ENCODE measurements around the gene RALGAPB. TPM values are rescaled to one million over a fixed set of nuclear protein-coding genes. Genes with fewer than 3 reads are reported as not detected.
A peak's percentile ranks its signal among the peaks of the same experiment; 100 is the strongest.
"Not testable (repeated sequence)": the region's sequence is repeated elsewhere in the genome, so short reads cannot be mapped to it uniquely, and the experiment has no call there.

The RALGAPB gene
- total RNA-seq (2014; rRNA removed; shearing (Covaris generic)): 18.4 and 20.0 TPM in 2 replicates

GRCh38 chr20:38472513-38473366 lies at the start of gene RALGAPB:
Gene RALGAPB, plus strand, starts transcription at chr20:38472843. Its CDS starts 15,590 bp downstream, at chr20:38488433.
- DNase-seq (ENCODE audit: low spot score): peak; percentile 100

GRCh38 chr20:38423541-38423940 lies 49.1 kb upstream of the RALGAPB start:
- DNase-seq (ENCODE audit: low spot score): no peak

GRCh38 chr20:38424401-38424800 lies 48.2 kb upstream of the RALGAPB start:
- DNase-seq (ENCODE audit: low spot score): no peak

- no peak for DNase-seq (ENCODE audit: low spot score)
Observed at GRCh38 chr20:38426006-38426897, 46.4 kb upstream of the RALGAPB start.

GRCh38 chr20:38427655-38428023 lies 45.0 kb upstream of the RALGAPB start:
- DNase-seq (ENCODE audit: low spot score): no peak

GRCh38 chr20:38428800-38429199 lies 43.8 kb upstream of the RALGAPB start:
- no peak for DNase-seq (ENCODE audit: low spot score)

- DNase-seq (ENCODE audit: low spot score): no peak
Observed at GRCh38 chr20:38429301-38429700, 43.3 kb upstream of the RALGAPB start.

GRCh38 chr20:38430679-38431325 lies 41.8 kb upstream of the RALGAPB start:
- no peak for DNase-seq (ENCODE audit: low spot score)

GRCh38 chr20:38432292-38432691 lies 40.4 kb upstream of the RALGAPB start:
- DNase-seq (ENCODE audit: low spot score): no peak

GRCh38 chr20:38432870-38433269 lies 39.8 kb upstream of the RALGAPB start:
- DNase-seq (ENCODE audit: low spot score): not testable (repeated sequence)

- DNase-seq (ENCODE audit: low spot score): no peak
Observed at GRCh38 chr20:38433304-38433972, 39.2 kb upstream of the RALGAPB start.

- DNase-seq (ENCODE audit: low spot score): peak; percentile 65
Observed at GRCh38 chr20:38434301-38434741, 38.3 kb upstream of the RALGAPB start.

GRCh38 chr20:38434770-38435554 lies 37.7 kb upstream of the RALGAPB start, which contains the start of gene SNHG17:
Gene SNHG17, minus strand, starts transcription at chr20:38435328.
- DNase-seq (ENCODE audit: low spot score): peak; percentile 96

GRCh38 chr20:38435555-38435939 lies 37.1 kb upstream of the RALGAPB start:
- no peak for DNase-seq (ENCODE audit: low spot score)

GRCh38 chr20:38437796-38438195 lies 34.8 kb upstream of the RALGAPB start:
- no peak for DNase-seq (ENCODE audit: low spot score)

GRCh38 chr20:38441110-38441509 lies 31.5 kb upstream of the RALGAPB start:
- not testable (repeated sequence) for DNase-seq (ENCODE audit: low spot score)

GRCh38 chr20:38441916-38442315 lies 30.7 kb upstream of the RALGAPB start:
- no peak for DNase-seq (ENCODE audit: low spot score)

- no peak for DNase-seq (ENCODE audit: low spot score)
Observed at GRCh38 chr20:38445381-38445796, 27.3 kb upstream of the RALGAPB start.

GRCh38 chr20:38445901-38446425 lies 26.7 kb upstream of the RALGAPB start:
- DNase-seq (ENCODE audit: low spot score): no peak
